ENCODE results near the gene UNC13B.

UNC13B gene

DNA sequence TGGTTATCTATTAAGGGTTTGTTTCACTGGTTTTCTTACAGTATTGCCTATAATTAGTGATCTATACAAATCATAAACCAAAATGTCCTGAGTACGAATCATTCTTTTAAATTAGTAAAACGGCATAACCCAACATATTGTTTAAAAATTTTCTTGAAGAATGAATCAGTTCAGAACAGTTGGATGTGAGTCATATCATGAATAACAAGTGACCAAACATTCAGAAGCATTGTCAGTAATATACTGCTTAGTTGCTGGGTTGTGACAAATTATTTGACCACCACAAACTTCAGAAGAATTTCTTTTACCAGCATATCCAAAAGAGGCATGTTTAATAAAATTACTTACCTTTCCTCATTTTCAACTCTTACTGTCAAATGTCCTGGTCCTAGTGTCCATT lies 111.2 kb downstream of the UNC13B start:
- peak; percentile 44 for DNase-seq (ENCODE audit: low spot score)
- FAIRE-seq: peak; percentile 84

DNA sequence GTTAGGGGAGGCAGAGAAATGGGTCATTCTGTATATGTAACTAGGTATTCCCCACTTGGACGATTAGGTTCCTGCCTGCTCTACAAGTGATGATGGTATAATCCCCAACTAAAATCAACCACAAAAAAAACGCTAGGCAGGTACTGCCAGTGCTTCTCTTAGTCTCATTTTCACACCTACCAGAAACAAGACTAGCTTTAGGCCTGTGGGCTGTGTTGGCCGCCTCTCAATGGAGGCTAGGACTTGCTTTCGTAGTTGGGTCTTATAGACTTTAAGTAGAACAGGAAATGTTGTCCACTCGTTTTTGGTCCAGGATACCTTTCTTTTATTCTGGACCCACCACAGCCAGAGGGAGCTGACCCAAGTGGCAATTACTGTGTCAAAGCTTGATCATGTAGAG lies 111.8 kb downstream of the UNC13B start:
- DNase-seq (ENCODE audit: low spot score) (no peak), FAIRE-seq (no peak)

DNA sequence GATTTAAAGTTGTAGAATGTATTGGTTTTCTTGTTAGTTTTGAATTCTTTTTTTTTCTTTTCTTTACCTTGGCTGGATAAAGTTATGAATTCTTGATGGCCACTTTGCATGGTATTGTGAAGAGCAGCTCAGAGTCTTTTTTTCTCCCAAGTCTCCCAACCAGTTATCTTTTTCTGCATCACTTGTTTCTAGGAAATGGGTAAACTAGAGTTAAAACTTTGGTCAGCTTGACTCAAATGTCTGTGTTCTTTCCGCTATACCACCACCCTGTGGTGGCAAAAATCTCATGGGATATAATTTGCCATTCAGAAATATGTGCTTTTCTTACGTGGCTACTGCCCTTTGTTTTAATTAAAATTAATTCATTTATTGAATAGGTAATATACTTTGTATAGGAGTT lies 113.2 kb downstream of the UNC13B start:
- DNase-seq (ENCODE audit: low spot score) (no peak), FAIRE-seq (no peak)

DNA sequence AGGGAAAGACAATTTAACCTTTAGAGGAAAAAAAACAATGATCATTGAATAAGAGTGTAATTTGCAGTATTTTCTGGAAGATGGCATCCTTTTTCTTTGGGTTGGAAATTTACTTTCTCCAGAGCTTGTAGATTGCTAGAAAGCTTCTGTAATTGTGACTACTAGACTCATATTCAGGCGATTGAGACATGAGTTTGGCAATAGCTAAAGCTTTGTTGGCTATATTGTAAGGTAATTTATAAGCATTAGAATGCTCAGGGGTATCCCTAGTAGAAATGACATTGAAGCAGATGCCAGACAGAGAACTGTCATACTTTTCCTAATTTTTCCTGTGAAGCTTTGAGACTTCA lies 115.3 kb downstream of the UNC13B start:
- FAIRE-seq (no peak), DNase-seq (ENCODE audit: low spot score) (no peak)

DNA sequence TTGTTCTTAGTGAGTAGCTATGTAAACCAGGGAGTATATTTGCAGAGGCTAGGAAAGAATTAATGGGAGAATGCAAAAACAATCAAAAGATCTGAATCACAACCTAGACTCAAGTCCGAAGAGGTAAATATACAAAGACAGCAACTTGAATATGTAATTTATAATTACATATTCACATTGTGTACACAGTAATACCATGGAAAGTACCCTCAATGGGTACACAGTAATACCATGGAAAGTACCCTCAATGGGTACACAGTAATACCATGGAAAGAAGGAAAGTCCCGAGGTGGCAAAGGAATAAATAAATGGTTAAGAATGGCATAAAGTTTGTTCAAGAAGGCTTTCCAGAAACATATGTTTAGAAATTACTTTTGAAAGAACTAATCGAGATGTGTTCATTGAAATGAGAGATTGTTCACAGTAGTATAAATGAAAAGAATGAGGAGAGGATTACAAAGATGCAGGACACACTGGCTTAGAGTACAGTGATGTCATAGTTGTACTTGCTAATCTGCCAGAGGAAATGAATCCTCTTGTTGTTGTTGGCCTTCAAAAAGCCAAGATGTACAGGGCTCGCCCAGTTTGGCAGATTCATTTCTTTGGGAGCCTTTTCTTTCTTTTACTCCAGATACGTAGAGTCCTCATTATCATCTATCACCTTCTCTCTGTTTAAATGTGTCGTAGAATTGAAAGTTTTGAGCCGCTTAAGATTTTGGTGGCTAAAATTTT lies 116.0 kb downstream of the UNC13B start:
- no peak for DNase-seq (ENCODE audit: low spot score)

DNA sequence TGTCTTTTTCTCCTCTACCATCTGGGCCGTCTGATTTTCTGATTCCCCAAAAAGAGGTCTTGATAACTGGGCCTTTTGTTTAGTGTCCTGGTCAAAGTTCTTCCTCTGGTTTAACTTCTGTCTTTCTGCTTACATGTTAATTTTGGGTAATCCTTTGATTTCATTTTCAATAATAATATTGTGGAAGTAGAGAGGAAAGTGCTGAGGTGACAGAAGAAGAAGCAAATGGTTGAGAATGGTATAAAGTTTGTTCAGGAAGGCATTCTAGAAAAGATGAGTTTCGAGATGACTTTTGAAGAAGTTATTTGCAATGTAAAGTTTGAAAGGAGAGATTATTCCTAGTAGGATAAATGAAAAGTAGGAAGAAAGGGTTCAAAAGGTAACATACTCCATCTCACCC lies 118.1 kb downstream of the UNC13B start:
- DNase-seq (ENCODE audit: low spot score) (no peak), FAIRE-seq (no peak)

More for the DNA sequence above, 116.0 kb downstream of the UNC13B start:
- FAIRE-seq: no peak

DNA sequence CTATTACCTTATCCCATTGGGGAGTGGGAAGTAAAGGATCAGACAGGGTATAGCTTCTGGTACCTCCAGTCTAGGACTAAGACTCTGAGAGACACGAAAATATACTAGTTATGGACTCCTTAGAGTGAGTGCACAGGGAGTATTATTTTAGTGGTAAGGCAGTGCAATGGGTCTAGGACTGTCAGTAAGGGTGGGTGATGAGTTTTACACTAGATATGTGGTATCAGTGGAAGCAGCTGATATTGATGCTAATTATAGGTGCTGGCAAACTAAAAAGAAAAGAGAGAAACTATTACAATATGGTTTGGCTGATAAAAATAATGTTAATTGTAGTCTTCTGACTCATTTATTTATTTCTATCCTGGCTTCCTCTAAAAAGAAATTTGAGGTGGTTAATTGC lies 118.6 kb downstream of the UNC13B start:
- DNase-seq (ENCODE audit: low spot score) (no peak), FAIRE-seq (no peak)

DNA sequence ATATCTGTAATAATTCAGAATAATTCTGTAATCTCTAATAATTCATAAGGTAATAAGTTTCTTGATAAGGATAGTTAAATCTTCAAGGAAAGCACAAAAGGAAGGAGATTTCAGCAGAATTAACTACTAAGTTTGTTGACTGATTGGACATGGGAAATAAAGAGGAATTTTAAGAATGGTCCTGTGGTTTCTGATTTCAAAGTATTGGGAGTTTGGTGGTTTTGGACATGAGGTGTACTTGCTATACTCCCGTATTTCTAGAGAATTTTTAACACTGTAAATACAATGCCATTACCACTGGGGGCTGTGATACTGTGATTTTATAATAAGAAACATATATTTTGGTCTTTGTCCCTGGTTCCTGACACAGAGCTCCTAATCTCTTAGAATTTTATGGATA lies 123.9 kb downstream of the UNC13B start:
- no peak for FAIRE-seq
- no peak for DNase-seq (ENCODE audit: low spot score)

DNA sequence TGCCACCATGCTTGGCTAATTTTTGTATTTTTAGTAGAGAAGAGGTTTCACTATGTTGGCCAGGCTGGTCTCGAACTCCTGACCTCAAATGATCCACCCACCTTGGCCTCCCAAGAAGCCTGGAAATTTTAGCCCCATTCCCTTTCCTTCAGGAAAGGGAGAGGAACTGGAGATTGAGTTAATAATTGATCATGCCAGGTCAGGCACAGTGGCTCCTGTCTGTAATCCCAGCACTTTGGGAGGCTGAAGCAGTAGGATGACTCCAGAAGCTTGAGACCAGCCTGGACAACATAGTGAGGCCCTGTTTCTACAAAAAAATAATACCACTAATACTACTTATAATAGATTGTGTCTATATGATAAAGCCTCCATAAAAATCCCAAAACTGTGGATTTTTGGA lies 124.6 kb downstream of the UNC13B start:
- DNase-seq (ENCODE audit: low spot score) (no peak), FAIRE-seq (no peak)

DNA sequence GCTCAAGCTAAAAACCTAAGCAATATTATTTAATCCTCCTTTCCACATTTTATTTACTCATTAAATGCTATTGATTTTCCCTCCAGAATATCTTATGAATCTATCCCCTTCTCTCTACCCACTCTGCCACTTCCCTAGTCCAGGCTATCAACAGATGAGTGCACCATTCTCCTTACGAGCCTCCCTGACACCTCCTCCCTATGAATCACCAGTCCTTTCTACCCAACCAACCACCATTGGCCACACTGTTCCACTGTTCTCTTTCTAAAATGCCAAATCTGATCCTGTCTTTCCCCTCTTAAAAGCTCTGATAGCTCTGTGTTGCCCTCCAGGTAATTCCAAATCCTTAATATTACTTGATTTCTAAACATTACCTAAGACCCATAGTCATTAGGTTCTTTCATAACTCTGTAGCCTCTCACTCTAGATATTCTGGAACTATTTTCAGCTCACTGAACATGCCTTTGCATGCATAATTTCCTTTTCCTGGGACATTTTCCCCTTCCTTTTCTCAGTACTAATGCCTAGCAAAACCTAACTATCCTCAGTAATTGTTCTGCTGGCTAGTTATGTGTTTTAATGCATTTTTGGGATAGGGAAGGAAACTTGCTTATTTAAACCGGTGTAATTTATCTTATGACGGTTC lies 126.3 kb downstream of the UNC13B start:
- DNase-seq (ENCODE audit: low spot score): no peak
- no peak for FAIRE-seq

DNA sequence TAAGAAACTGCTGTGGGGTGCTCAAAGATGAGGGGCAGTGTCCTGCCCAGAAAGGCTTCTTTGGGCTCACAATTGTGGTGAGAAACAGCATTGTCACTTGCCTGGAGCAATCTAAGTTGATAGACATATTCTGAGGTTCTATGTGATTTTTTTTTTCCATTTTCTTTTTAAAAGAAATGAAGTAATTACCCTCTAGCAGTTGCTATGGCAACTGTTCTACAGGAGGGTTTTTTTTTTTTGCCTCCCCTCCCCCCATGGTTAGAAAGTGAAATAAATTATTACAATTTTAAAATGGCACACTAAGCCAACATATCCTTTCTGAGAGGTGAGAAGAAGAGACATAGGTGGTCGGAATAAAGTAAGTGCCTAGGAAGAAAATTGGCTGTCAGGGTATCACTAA lies 127.0 kb downstream of the UNC13B start:
- DNase-seq (ENCODE audit: low spot score) (no peak), FAIRE-seq (no peak)

DNA sequence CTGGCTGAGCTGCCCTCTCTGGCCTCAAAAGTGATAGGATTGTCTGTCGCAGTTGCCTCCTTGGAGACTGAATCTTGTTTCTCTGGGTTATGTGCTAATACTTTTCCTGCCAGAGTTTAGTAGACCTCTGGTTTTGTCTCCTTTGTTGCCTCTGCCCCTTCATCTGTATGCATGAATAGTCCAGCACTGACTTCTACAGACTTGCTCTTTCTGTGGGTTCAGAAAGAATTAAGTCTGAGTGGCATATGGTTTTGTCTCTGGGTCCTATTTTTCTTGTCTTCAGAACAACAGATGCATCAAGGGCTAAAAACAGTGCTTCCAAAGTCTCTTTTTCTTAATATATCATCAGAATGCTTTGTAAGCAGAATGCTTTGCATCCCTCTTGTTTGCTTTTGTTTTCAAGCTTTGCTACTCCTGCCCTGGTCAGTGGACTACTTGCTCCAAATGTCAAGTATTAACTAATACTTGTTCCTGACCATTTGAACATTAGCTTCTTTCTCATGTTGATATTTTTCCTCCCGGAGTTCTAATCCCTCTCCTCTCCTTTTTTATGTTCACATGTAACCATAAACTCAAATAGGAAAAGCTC lies 131.7 kb downstream of the UNC13B start:
- DNase-seq (ENCODE audit: low spot score): no peak
- no peak for FAIRE-seq

DNA sequence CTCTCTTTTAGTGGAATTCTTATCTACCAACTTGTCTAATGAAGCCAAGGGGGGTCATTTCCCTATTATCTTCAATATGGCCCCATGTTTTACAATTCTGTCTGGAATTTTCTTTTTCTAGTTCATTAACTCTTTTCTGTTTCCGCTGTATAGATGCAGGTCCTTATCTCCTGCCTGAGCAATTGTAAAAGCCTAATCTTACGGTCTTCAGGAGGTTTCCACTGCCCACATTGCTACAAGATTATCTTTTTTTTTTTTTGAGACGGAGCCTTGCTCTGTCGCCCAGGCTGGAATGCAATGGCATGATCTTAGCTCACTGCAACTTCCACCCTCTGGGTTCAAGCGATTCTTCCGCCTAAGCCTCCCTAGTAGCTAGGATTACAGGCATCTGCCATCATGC lies 132.3 kb downstream of the UNC13B start:
- no peak for DNase-seq (ENCODE audit: low spot score)
- no peak for FAIRE-seq

DNA sequence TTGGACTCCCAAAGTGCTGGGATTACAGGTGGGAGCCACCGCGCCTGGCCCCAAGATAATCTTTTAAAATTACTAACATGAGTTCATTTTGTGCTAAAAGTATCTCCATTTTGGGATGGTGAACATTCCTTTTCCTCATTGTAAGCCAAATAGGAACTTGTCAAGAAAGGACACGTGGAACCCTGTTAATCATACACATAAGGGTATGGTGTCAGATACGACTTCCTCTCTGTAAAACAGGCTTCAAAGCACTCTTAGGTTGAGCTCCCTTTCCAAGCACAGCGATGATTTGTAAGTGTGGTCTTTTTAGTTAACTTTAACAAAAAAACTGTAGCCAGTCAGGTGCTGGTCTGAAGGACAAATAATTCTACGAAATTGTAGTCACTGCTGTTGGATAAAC lies 132.7 kb downstream of the UNC13B start:
- FAIRE-seq: no peak
- DNase-seq (ENCODE audit: low spot score): no peak

DNA sequence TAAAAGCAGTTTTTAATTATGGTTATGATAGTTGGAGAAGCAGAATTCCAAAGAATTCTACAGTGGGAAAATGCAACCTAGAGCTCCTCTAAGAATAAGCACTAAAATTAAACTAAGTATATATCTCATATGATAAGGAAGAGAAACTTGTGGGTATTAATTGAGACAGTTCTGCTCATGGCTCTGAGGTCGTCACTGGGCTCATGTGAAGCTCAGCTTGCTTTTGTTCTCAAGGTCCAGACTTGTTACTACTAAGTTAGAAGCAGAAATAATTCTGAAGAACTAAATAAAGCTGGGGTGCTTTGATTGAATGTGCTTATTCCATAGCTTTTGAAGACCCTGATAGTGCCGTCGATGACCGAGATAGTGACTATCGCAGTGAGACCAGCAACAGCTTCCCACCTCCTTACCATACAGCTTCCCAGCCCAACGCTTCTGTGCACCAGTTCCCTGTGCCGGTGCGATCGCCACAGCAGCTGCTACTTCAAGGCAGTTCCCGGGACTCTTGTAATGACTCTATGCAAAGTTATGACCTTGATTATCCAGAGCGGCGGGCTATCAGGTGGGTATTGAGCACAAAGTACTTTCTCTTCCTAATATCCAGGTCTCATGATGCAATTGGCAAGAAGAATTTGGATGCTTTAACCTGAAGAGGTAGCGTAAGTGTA lies 133.7 kb downstream of the UNC13B start:
- DNase-seq (ENCODE audit: low spot score) (no peak), FAIRE-seq (no peak)

DNA sequence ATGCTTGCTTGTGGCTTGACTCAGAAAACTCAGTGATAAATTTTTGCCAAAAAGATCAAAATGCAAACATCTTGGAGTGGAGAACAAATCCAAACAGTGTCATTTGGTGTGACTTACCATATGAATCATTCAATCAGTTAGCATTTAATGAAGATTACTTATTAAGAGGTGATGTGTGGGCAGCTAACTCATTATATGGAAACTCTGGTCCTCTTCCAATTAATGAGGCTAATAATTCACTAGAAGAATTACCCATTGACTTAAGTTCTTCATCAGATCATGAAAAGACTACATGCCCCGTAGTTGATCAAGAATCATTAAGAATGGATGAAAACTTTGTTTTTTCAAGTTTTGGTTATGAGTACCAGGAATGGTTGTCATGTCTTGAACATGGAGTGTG lies 141.8 kb downstream of the UNC13B start:
- no peak for DNase-seq (ENCODE audit: low spot score)
- FAIRE-seq: no peak

DNA sequence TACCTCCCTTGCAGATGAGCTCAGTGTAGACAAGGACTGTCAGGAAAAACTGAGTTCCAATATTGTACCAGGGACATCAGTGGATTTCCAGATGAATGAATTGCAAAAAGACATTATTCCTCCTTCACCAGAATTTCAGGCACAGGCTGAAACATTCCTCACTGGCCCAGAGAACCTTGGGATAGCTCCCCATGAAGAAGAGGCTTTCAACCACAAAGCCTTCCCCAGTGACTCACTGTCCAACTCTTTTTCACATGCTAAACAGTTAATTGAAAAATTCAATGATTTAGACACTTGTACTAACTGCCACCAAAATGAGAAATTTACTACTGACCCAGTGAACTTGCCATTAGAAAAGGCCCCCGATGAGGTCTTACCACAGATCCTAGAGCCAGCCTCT lies 144.5 kb downstream of the UNC13B start:
- no peak for DNase-seq (ENCODE audit: low spot score)
- no peak for FAIRE-seq

DNA sequence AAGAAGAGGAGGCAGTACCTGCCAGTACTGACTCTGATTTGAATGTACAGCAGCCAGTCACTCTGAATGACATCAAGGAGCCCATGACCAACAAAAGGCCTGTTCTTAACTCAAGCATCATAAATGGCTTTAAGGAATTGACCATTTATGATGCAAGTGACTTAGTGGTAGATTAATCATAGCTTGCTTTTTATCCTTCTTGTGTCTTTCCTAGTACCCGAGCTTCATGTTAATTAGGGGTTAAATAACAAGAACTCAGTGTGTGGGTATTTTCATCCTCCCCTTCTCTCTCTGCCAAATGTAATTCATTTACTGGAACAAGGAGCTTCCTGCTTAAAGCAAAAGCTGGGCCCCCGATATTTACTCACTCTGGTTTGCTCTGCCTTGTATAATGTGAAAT lies 146.5 kb downstream of the UNC13B start:
- no peak for DNase-seq (ENCODE audit: low spot score)

DNA sequence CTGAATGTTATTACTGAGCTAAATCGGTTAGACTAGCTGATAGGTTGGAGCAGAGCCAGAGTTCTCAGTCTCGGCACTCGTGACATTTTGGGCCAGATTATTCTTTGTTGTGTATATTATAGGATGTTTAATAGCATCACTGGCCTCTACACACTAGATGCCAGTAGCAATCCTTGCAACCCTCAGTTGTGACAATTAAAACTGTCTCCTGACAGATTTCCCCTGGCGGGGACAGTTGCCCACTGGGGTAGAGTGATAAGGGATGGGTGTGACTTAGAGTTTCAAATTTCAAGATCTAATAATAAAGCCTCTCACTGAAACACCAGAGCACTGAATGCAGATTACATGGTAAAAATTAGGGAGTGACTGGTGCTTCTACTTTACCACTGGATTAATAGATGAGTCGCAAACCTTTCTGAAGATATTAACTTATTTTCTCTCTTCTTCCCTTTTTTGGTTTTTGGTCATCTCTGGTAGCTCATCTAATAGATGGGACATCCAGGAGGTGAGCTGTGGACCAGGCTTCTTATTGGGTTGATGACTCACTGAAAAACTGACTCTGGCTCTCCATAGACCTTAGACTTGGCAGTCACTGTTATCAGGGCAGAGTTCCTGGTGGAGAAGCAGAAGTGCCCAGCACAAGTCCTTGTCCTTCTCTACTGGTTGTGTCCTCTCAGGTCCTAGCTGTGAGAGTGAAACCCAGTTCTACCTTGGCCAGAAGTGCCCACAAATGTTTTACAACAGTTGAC lies 150.3 kb downstream of the UNC13B start:
- FAIRE-seq: no peak
- DNase-seq (ENCODE audit: low spot score): no peak

More for the DNA sequence above, 146.5 kb downstream of the UNC13B start:
- no peak for FAIRE-seq

DNA sequence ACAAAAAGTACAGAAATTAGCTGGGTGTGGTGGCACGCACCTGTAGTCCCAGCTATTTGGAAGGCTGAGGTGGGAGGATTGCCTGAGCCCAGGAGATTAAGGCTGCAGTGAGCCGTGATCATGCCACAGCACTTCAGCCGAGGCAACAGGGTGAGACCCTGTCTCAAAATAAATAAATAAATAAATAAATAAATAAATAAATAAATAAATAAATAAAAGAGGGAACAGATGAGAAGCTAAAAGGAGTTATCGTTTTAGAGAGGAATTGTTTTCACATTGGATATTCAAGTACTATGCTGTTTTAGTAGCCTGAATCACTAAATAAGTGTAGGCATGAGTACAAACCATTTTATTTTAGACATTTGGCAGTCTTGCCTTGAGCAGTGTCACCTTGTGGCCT lies 151.7 kb downstream of the UNC13B start:
- FAIRE-seq (no peak), DNase-seq (ENCODE audit: low spot score) (no peak)

DNA sequence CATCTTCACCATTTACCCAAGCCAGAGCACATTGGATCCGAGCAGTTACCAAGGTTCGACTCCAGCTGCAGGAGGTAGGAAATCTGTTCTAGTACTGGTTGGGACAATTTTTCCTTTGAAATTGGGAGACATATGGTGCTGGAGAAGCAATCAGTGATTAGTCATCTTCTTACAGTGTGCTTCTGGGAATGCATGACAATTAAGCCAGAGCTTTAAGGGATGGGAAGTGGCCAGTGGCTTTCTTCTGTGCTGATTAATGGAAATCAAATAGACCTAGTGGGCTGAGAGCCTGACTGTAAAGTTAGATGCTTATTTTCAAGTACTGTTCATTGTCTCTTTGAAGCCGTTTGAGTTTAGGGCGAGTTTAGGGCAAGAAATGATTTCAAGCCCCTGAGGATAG lies 152.1 kb downstream of the UNC13B start:
- DNase-seq (ENCODE audit: low spot score): no peak
- FAIRE-seq: no peak

DNA sequence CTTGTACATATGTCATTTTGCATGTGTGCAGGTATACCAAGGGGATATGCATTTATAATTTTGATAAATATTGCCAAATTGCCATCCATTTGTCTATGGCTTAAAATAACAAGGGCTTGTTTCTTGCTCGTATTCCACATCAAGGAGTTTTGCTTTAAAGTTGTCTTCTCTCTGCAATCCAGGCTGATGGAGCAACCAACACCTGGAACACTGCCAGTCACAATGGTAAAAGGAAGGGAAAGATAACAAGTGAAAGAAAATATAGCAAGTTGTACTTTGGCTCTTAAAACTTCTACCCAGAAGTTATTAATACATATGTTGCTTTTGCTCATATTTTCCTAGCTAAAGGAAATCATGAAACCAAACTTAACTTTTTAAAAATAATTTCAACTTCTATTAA lies 156.9 kb downstream of the UNC13B start:
- no peak for FAIRE-seq
- no peak for DNase-seq (ENCODE audit: low spot score)
